DMS79 (cell line): ENCODE results near the gene ACAP2.
"Not testable (repeated sequence)": the region's sequence is repeated elsewhere in the genome, so short reads cannot be mapped to it uniquely, and the experiment has no call there.

ENCODE experiments used
- DNase-seq: peaks from one replicate; lab custom pipeline; 2025; lab: John Stamatoyannopoulos, UW

ACAP2 gene

DNA sequence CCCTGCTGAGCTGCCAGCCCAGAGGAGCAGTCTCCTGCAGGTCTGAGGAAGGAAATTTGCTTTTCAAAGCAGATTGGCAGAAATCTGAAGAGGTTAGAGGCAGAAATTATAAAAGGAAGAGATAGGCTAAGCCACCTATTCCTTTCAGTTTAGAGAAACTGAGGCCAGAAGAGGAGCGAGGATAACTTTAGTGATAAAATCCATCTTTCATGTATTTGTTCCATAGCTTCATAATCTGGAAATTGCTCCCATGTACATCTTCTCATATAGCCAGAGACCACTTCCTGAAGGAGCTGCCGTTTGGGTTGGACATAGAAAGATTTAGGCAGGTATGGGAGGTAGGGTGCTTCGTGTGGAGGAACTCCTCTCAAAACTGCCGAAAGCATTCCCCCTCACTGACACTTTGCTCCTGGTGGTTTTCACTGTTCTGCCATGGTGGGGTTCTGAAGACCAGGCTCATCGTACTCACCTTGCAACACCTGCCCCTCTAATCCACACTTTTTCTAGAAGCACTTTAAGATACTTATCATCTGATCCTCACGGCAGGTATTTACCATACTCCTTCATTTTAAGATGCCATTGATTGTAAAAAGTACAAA is 670 bp upstream of the ACAP2 start:
- DNase-seq: peak; percentile 55

DNA sequence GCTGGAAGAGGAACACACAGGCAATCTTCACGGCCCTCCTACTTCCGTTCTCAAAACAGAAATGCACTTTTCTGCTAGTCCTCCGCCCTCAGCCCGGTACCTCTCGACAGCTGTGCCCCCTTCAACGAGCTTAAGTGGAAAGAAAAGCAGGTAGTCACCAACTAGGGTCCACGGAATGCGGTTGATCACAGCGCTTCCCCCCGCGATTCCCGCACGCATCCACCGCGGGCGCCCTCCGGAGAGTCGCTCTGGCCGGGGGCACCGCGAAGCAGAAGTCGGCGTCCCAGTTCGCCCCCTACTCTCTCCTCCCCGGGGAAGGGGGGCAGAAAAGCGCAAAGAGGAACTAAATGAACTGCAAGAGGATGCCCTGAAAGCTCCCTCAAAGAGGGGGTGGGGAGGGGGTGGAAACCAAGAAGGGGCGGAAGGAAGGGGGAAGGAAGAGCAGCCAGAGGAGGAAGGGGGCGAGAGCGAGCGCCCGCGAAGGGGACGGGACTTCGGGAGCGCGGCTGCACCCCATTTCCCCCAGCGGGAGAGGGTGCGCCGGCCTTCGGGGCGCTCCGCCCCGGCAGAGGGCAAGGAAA is 738 bp downstream of the ACAP2 start:
- peak; percentile 15 for DNase-seq

DNA sequence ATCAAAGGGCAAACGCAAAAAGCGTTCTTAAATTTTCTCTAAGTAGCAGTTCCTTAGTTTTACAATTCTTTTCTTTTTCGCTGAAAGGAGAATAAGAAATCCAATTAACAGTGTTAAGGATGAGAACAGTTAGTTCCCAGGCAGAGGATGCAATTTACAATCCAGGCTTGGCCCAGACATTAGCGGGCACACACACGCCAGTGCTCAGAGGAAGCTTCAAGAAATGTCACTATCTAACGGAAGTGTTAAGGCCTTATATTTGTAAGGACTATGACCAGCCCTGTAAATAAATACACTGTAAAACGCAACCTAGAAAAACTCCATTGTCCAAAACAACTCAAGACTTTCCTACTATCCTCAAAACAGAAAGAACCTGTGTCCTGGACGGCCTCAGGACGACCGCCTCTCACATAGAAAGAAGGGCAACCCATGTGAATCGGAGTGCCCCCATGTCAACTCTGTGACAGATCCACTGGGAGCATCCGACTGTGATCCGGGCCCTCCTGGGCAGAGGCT is 1.3 kb downstream of the ACAP2 start:
- DNase-seq: no peak

DNA sequence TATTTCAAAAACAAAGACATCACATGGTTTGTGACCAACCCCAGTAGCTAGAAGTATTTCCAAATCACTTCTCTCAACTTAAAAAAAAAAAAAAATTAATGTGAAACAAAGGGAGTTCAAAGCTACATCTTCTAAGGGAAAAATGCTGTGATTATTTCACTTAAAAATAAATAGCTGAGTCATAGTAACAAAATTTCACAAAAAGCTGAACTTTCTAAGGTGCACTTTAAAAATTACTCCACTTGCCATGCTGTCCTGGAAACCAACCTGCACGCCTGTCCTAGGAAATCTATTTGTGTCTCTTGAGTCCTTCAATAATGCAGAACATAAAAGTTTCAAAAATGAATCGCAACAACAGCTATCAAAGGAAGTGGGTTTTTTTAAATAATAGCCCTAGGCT is 1.8 kb downstream of the ACAP2 start:
- no peak for DNase-seq

DNA sequence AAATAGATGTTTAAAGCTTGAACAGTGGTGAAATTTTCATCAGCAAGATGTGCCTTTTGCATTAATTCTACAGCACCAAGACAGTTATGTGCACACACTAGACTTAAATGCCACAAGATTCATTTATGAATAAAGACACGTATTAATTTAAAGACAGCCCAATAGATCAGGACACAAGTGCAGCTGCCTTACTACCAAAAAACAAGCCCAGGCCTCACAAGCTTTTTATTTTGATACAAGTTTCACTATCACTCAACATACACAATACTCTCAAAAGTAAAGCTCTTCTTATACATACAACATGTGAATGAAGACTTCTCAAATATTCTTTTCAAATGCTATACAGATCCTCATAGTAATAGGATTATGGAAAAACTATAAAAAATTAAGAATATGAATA is 2.4 kb downstream of the ACAP2 start:
- no peak for DNase-seq

DNA sequence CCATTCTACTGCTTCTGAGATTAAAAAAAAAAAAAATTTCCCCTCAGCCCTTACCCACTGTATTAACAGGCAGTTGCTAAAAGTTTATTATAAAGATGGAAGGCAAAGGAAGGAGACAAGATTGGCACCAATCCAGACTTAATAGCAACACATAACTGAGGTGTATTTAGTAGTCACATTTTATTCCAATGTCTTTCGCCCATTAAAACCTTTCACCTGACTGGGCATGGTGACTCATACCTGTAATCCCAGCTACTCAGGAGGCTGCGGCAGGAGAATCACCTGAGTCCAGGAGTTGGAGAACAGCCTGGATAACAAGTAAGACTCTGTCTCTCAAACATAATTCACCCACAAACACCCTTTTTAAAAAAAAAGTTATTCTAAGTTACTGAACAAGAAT is 4.4 kb downstream of the ACAP2 start:
- DNase-seq: no peak

DNA sequence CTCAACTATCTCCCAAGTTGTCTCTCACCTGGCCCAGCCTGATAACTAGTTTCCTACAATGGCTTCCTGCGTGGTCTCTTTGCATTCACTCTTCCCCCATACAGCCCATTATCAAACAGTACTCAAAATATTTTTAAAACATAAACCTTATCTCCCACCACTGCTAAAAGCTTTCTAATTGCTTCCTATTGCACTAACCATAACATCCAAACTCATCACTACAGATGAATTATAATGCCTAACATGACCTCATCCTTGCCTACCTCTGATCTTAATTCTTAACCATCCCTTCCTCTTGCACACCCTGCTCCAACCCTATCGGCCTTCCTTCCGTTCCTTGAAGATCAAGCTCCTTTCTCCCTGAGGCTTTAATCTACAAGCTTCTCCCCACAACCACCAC is 17.0 kb downstream of the ACAP2 start:
- no peak for DNase-seq

DNA sequence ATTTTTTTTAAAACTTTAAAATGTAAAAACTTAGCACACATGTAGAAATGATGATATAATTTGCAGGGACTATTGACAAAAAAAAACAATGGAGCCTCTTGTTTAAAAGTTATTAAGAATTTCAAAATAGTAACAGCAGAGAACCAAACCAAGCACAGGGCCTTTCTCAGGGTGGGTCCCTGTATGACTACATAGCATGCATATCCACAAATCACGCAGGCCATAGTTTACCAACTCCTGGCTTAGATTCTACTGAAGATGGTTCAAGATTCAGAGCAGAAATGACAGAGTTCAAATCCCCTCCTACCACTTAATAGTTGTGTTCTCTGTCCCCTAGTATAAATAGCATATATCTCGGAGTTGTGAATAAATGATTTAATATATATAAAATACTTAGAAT is 19.0 kb downstream of the ACAP2 start:
- no peak for DNase-seq

DNA sequence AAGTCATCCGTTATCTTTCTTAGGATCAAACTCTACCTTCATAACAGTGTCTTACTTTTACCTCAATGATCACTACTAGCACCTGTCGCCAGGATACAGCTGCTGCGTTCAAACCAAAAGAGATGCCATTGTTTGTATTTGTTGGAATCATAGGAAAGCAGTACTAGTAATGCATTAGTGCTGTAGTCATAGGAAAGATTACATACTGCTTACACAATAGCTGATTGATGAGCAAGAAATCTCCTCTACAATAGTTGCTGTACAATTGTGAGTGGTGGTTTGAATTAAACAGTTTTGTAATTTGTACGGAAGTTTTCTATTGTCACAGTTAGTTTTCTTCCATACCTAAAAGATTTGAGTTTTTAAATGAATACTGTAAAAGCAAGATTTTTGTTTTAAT is 21.4 kb downstream of the ACAP2 start:
- no peak for DNase-seq

DNA sequence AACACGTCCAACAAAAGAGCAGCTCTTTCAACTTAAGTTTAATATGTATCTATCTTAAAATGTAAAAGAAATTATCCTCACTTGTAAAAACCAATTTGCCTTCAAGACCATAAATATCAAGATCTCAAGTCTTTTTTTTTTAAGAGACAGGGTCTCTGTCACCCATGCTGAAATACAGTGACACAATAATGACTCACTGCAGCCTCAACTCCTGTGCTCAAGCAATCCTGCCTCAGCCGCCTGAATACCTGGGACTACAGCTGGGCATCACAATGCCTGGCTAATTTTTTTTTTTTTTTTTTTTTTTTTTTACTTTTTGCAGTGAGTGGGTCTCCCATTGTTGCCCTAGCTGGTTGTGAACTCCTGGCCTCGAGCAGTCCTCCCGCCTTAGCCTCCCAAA is 26.0 kb downstream of the ACAP2 start:
- DNase-seq: no peak

DNA sequence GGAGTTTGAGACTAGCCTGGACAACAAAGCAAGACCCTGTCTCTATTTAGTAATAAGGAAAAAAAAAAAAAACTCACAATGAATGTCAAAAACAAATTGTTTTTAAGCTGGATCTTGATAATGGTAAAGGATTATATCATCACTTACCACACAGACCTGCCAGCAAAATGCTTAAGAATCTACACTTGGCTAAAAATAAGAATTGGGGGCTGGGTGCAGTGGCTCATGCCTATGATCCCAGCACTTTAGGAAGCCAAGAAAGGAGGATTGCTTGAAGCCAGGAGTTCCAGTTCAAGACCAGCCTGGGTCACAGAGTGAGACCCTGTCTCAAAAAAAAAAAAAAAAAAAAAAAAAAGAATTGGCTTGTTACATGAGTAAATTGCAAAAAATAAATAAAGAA is 31.0 kb downstream of the ACAP2 start:
- DNase-seq: no peak

DNA sequence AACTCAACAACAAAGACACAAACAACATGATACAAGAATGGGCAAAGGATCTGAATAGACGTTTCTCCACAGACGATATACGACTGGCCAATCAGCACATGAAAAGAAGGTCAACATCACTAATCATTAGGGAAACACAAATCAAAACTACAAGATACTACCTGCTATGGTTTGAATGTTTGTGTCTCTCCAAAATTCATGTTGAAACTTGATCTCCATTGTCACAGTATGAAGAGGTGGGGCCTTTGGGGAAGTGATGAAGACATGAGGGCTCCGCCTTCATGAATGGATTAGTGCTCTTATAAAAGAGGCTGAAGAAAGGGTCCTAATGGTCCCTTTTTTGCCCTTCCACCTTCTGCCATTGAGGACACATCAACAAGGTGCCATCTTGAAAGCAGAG is 32.3 kb downstream of the ACAP2 start:
- DNase-seq: no peak

DNA sequence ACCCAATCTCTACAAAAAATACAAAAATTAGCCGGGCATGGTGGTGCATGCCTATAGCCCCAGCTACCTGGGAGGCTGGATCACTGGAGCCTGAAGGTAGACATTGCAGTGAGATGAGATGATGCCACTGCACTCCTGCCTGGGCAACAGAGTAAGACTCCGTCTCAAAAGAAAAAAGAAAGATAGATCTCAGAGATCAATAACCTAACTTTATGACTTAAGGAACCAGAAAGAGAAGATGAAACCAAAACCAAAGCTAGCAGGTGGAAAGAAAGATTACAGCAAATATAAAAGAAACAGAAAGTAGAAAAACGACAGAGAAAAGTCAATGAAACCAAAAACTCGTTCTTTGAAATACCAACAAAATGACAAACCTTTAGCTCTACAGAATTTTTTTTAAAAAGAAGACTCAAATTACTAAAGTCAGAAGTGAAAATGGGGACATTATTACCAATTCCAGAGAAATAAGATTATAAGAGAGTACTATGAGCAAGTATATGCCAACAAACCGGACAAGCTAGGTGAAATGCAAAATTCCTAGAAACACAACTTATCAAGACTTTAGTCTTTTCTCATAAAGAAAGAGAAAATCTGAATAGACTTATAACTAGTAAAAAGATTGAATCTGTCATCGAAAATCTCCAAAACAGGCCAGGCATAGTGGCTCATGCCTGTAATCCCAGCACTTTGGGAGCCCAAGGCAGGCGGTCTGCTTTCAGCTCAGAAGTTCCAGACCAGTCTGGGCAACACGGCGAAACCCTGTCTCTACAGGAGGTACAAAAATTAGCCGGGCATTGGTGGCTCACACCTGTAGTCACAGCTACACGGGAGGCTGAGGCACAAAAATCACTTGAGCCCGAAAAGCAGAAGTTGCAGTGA is 35.0 kb downstream of the ACAP2 start:
- DNase-seq: no peak

DNA sequence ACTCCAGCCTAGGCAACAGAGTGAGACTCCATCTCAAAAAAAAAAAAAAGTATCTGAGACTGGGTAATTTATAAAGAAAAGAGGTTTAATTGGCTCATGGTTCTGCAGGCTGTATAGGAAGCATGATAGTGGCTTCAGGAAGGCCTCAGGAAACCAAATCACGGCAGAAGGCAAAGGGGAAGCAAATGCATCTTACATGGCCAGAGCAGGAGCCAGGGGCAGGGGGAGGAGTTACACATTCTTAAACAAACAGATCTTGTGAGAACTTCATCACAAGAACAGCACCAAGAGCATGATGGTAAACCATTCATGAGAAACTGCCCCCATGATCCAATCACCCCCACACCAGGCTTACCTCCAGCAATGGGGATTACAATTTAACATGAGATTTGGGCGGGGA is 37.2 kb downstream of the ACAP2 start:
- DNase-seq: no peak

DNA sequence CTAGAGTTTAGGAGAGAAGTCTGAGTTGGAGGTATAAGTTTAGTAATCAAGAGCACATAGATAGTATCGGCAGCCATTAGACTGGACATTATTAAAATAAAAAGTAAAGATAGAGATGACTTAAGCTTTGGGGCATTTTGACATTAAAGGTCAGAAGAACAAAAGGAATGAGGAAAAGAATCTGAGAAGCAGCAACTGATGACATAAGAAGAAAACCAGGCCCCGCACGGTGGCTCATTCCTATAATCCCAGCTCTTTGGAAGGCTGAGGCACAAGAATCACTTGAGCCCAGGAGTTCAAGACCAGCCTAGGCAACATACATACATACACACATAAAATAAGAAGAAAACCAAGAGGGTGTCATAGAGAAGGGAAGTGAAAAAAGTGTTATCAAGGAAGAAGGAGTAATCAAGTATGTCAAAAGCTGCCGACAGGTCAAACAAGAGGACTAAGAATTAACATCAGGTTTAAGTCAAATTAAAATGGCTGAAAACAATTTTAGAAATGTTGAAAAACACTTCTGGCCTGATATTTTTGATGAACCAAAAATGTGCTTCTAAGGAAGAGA is 38.9 kb downstream of the ACAP2 start:
- DNase-seq: no peak

DNA sequence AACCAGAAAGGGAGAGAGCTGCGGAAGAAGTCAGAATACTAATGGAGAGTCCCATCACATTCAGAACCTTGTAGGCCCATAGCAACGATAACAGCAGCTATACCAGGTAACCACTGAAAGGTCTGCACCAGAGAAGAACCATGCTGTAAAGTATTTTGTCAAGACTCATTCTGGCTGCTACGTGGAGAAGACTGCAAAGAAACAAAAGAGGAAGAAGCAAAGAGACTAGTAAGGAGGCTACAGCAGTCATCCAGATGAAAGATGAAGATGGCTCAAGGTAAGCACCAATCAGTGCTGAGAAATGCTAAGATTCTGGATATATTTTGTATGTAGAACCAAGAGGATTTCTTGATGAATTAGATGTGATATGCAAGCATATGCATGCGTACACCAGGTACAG is 39.6 kb downstream of the ACAP2 start:
- DNase-seq: no peak

DNA sequence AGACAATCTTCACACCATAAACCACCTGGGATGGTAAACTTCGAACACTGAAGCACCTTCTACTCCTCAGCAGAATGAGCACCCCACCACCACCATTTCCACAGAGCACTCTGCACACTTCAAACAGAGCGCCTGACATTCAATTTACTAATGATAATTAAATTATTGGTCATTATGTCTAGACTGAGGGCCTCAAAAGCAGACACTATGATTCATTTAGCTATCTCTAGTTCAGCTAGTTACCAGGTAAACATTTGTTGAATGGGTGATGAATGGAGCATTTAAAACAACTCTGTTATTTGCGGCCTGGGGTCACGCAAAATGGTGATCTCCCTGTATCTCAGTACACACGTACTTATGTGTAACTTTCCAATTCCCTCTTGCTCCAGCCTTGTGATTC is 40.9 kb downstream of the ACAP2 start:
- DNase-seq: no peak

DNA sequence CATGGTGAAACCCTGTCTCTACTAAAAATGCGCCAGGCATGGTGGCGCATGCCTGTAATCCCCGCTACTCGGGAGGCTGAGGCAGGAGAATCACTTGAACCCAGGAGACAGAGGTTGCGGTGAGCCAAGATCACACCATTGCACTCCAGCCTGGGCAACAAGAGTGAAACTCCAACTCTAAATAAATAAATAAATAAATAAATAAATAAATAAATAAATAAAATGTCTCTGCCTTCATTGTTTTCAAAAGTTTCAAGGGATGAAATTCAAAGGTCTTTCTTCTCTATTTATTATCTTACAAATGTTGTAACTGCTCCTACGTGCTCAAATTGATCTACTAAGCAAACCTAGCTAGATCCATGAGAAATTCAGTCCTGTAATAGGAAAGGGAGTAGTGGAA is 44.4 kb downstream of the ACAP2 start:
- DNase-seq: not testable (repeated sequence)

DNA sequence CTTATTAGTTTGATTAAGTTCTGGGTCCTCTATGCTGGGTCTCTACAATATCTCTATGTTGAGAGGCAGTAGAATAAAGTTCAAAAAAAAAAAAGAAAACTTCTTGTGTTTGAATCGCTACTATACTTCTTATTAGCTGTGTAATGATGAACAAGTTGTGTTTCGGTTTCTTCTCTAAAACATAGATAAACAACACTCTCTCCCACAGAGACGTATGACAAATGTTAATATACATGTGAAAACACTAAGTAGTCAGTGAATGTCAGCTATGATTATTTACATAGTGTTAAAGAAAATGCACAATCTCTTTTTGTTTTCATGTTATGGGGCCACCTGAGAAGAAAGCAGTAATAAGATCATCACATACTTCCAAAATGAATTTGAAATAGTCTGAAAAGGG is 45.3 kb downstream of the ACAP2 start:
- DNase-seq: no peak

DNA sequence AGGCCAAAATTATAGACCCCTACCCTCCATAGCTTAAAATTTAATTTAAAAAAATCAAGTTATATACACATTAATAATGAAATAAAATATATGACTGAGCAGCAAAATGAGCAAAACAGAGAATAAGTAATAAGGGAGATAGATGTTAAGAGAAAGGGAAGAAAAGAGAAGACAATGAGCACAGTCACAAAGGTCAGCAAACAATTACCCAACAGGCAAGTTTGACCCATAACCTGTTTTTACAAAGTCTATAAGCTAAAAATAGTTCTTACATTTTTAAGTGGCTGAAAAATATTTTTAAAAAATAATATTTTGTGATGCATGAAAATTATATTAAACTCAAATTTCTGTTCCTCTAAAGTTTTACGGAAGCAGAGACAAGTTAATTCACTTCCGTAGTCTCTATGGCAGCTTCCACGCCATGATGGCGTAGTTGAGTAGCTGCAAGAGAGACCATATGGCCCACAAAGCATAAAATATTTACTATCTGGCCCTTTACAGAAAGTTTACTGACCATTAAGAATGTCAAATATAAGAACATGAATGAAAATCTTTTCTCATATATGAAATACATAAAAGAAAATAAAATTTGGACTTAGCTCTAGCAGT is 47.5 kb downstream of the ACAP2 start:
- DNase-seq: no peak

DNA sequence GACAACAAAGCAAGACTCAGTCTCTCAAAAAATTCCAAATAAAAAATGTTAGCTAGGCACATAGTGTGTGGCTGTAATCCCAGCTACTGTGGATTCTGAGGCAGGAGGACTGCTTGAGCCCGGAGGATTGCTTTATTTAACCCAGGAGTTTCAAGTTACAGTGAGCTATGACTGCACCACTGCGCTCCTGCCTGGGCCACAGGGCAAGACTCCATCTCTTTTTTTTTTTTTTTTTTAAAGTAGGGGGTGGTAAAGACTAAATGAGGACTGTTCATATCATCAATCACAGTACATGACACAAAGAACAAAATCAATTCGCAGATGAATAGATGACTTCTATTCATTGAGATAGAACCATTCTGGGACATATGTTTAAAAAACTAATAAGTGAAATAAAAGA is 48.1 kb downstream of the ACAP2 start:
- DNase-seq: no peak

DNA sequence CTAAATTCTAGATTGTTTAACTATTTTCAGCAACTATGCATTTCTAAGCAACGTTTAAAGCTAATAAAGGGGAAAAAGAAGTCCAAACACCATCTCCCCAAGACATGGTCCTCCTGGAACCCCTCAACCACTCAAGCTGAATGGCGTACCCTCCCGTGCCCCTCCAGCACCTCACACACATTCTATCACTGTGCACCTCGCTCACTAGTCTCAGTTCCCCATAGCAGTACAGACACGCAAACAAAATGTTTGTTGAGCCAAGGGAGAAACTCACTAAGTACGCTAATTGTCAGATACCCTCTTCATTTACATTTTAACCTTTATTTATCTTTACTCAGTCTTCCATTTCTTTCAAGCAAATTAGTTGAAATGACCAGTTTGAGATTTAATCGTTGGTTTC is 48.8 kb downstream of the ACAP2 start:
- no peak for DNase-seq

DNA sequence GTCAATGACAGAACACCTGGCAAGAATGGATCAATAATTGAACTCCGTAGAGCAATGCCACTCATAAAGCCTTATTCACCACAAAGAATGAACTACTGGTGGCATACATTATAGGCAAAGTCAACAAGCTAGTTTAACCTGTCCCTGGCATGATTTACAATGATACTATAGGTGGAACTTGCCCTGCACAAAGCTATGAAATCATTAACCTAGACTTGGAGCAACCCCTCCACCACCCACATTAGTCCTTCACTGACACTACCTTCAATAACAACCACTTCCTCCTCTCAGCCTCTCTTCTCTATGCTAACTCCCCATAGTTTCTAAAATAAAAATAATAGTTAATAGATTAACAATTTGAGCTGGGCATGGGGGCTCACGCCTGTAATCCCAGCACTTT is 54.4 kb downstream of the ACAP2 start:
- DNase-seq: no peak
